C4-2B (cell line): ENCODE measurements around the gene KRTAP5-7.
"Not testable (repeated sequence)": the region's sequence is repeated elsewhere in the genome, so short reads cannot be mapped to it uniquely, and the experiment has no call there.

ENCODE experiments used
- H3K27ac ChIP-seq: fragments of 450-650 bp; 2 replicates; pipeline ENCODE4 v1.5.1; 2017
- CTCF ChIP-seq: fragments of 450-650 bp; conservative IDR thresholded peaks from 2 replicates; pipeline ENCODE4 v1.5.1; 2017; ENCODE audit warnings: mild to moderate bottlenecking
- ZFX ChIP-seq: fragments of 450-650 bp; IDR thresholded peaks from 2 replicates; pipeline ENCODE4 v1.6.1; 2017

The KRTAP5-7 gene

DNA sequence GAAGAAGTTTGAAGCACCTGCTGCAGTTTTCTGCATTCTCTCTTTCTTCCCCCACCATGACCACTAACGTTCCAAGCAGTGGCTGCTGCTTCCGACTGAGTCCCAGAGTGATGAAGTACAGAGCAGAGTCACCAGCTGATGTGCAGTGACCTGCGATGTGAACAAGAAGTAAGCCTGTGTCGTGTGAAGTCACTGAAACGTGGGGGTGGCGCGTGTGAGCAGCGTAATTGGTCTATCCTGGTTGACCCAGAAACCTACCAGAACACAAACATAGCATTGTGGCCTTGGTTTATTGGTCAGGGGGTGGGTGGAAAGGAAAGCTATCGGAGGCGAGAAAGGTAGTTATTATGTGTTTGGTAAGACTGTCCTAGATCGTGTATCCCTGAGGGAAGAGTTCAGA, 3.5 kb downstream of the KRTAP5-7 start:
- no peak overlapping the region for H3K27ac ChIP-seq
- TF ChIP-seq CTCF (no peak), ZFX (no peak)

DNA sequence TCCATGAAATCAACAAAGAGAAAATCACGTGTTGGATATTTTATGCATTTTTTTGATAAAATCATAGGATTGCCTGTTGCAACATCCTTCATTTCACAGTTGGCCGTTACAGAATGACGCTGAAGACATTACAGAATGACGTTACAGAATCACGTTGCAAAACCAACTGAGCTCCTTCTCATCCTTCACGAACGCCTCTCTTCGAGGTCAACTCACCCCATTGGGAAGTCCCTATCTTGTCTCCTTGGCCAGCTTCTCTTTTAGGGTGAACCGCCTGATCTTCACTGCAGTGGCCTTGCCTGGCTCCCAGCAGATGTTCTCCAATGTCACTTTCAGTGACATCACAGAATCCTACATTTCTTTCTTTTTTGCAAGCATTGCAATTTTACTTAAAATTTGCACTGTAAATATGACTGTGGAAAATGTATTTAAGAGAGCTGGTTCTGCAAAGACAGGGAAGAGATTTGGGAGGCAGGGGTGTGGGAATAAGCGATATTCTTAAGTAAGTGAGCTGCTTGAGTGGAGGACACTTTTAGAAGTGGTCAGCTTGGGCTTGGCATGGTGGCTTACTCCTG, 5.1 kb downstream of the KRTAP5-7 start:
- no peak overlapping the region for H3K27ac ChIP-seq
- no peak for TF ChIP-seq CTCF
- no peak for TF ChIP-seq ZFX

DNA sequence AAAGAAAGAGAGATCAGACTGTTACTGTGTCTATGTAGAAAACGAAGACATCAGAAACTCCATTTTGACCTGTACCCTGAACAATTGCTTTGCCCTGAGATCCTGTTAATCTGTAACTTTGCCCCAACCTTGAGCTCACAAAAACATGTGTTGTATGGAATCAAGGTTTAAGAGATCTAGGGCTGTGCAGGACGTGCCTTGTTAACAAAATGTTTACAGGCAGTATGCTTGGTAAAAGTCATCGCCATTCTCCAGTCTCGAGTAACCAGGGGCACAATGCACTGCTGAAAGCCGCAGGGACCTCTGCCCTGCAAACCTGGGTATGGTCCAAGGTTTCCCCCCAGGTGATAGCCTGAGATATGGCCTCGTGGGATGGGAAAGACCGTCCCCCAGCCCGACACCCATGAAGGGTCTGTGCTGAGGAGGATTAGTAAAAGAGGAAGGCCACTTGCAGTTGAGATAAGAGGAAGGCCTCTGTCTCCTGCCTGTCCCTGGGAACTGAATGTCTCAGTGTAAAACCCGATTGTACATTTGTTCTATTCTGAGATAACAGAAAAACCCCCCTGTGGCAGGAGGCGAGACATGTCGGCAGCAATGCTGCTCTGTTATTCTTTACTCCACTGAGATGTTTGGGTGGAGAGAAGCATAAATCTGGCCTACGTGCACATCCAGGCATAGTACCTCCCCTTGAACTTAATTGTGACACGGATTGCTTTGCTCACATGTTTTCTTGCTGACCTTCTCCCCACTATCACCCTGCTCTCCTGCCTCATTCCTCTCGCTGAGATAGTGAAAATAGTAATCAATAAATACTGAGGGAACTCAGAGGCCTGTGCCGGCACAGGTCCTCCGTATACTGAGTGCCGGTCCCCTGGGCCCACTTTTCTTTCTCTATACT, 7.9 kb downstream of the KRTAP5-7 start:
- not testable (repeated sequence) for H3K27ac ChIP-seq

DNA sequence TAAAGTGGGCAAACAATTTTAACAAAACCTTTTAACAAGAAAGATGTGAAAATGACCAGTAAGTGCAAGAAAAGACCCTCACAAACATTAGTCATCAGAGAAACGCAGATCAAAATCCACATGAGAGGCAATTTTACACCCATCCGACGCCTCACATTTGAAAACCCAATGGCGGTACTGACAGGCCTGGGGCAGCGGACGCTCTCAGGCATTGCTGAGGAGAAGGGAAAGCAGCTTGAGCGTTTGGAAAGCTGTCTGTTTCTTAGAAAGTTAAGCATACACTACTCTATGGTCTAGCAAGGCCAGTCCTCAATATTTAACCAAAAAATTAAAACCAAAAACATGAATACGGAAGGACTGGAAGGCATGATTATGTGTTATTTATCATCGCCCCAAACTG, 8.8 kb downstream of the KRTAP5-7 start:
- no peak for TF ChIP-seq ZFX
- no peak for TF ChIP-seq CTCF

GRCh38 chr11:71537537-71537936, 10.5 kb downstream of the KRTAP5-7 start:
- H3K27ac ChIP-seq = no peak overlapping the region
- TF ChIP-seq CTCF (no peak), ZFX (no peak)

More for the DNA sequence above, 8.8 kb downstream of the KRTAP5-7 start:
- H3K27ac ChIP-seq = no peak overlapping the region

DNA sequence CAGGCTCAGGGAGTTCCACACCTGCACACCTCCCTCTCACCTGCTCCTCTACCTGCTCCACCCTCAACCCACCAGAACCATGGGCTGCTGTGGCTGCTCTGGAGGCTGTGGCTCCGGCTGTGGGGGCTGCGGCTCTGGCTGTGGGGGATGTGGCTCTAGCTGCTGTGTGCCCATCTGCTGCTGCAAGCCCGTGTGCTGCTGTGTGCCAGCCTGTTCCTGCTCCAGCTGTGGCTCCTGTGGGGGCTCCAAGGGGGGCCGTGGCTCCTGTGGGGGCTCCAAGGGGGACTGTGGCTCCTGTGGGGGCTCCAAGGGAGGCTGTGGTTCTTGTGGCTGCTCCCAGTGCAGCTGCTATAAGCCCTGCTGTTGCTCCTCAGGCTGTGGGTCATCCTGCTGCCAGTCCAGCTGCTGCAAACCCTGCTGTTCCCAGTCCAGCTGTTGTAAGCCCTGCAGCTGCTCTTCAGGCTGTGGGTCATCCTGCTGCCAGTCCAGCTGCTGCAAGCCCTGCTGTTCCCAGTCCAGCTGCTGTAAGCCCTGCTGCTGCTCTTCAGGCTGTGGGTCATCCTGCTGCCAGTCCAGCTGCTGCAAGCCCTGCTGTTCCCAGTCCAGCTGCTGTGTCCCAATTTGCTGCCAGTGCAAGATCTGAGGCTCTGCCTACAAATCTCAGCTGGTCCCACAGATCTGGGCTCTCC, 11.1 kb downstream of the KRTAP5-7 start, which contains the start of gene KRTAP5-8:
Gene KRTAP5-8 (plus strand): TSS at position 49 of the 689 bp plus-strand sequence. CDS start 31 bp downstream, at position 80.
- not testable (repeated sequence) for H3K27ac ChIP-seq

- TF ChIP-seq CTCF (no peak), ZFX (no peak)
- H3K27ac ChIP-seq = no peak overlapping the region
These were observed 11.6 kb downstream of the KRTAP5-7 start for GRCh38 chr11:71538666-71538990.

- TF ChIP-seq ZFX (no peak), CTCF (no peak)
- no peak overlapping the region for H3K27ac ChIP-seq
These were observed 11.9 kb downstream of the KRTAP5-7 start for GRCh38 chr11:71539017-71539416.

DNA sequence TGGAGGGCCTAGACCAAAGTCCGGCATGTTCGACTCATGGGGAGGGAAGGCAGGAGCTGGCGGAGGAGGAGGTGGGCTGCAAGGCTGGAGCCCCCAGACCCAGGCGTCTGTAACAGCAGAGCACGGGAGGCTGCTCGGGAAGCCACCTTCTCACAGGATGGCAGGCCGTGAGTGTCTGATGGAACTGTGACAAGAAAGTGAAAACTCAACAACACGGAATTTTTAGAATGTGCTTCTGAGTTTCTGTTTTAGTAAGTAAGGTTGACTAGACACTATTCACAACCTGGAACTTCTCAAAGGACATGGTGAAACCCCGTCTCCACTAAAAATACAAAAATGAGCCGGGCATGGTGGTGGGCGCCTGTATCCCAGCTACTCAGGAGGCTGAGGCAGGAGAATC, 12.9 kb downstream of the KRTAP5-7 start:
- H3K27ac ChIP-seq = not testable (repeated sequence)

GRCh38 chr11:71540521-71541304, 13.6 kb downstream of the KRTAP5-7 start:
- not testable (repeated sequence) for H3K27ac ChIP-seq
